Activated CD4-positive, alpha-beta T cell treated with anti-CD3 and anti-CD28 coated beads, Interleukin-10, Interleukin-2, amounts not matched to agents 100 ng/mL and 50 ng/mL, durations not matched to agents 16 hours and 8 hours (primary cell): Measurements from ENCODE around the gene CXorf49.
A peak's percentile ranks its signal among the peaks of the same experiment; 100 is the strongest.

Experiments used
- DNase-seq: peaks from one replicate; pipeline ENCODE4 v3.0.0-alpha.2; 2020

Gene CXorf49

DNA sequence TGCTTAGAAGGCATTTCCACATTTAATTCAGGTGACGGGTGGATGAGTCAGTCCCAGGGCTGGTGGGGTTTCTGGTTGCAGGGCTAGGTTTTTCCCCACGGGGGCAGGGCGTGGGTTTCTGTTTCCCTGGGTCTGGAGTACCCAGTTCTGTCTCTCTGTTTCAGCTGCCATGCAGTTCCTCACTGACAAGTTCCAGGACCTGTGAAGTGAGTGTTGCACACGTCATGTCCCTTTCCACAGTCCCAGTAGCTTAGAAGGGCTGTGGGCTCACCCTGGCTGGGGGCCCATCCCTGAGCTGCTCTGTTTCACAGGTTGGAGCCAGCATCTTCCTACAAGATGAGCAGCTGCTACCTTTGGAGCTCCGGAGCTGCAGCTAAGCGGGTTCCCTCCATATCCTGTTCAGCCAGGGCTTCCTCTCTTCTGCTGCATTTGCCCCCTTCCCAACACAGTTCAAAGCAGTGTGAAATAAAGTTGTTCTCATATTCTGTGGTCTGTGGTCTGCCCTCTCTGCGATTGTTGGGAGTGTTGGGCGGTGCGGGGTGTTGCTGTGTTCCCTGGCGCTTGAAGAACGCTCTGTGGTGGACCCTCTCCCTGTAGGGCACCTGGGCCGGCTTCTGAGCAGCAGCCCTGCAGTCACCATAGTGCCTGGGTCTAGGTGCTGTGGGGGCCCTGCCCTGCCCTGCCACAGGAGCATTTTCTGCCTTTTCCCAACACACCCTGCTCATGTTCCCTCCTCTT, 46.9 kb downstream of the CXorf49 start:
- DNase-seq: peak; percentile 37

DNA sequence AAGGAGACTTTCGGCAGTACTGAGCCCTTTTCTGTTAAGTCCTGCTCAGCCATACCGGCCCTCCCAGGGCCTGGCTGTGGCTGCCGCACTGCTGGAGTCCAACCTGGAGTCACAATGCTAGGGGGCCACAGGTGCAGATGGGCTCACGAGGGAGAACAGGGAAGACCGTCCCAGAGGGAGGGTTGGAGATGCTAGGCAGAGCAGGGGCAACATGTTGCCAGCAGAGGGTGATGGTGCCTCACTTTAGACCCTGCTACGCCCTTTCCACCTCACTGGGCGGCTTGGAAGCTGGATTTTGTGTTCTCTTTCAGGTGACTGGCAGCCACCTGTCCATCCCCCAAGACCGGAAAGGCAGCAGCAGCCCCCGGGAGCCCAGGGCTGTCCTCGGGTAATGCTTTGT, 48.1 kb downstream of the CXorf49 start:
- peak; percentile 29 for DNase-seq

DNA sequence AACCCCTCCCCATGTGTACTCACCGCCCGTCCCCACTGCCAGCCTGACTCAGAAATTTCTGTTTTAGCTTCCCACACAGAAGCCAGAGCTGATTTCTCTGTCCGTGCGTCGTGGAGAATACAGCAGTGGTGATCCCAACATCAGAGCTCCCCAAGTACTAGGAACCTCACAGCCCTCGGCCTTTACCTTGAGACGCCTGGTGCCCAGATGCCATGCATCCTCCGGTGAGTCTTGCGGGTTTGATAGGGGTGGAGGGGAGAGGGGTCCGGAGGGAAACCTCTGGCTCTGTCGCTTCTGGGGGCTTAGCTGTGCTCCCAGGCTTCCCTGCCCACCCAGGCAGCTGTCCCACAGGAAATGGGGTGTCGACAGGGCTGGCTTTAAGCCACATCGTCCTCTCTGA, 48.6 kb downstream of the CXorf49 start:
- DNase-seq: no peak

- no peak for DNase-seq
These were observed 49.9 kb downstream of the CXorf49 start for GRCh38 chrX:71668248-71668595.

DNA sequence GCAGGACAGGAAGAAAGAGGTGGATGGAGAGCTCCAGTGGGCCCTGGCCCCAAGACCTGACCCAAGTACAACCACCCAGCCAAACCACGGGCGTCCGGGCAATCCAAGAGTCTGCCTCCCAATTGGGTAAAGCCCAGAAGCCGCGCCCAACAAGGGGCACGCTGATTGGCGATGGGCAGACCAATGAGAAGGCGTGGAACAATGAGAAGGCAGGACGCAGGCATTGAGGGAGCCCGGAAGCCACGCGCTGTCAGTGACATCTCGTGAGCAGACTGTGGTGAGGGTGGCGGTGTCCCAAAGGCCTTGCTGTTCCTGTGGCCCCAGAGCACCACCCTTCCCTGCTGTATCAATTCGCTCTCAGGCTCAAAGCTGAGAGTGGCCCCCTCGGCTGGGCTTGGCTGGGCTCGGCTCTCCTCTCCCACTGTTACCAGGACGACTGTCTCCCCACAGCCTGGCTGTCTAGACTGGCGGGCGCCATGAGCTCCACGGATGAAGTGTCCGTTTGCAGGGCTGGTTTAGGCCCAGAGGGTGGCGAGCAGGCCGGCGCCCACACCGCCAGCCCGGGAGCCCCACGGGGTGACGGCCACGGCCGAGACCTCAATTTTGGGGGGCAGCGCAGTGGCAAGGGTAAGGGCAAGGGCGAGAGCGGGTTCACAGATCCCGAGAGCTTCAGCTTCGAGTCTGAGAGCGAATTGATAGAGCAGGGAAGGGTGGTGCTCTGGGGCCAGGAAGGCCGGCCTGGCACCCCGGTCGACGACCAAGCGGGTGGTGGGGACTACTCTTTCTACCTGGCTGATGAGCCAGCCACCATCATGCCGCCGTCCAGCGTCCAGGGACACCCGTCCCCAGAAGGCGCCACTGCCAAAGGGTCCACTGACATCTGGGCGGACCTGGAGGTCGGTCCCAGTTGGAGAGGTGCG, 50.5 kb downstream of the CXorf49 start, which contains the start of gene LOC101059915:
Gene LOC101059915 (plus strand): TSS at position 219 of the 920 bp plus-strand sequence.
- no peak for DNase-seq

- DNase-seq: no peak
These were observed 51.6 kb downstream of the CXorf49 start for GRCh38 chrX:71666240-71667223.

- DNase-seq: no peak
These were observed 52.3 kb downstream of the CXorf49 start for GRCh38 chrX:71665747-71666146.

DNA sequence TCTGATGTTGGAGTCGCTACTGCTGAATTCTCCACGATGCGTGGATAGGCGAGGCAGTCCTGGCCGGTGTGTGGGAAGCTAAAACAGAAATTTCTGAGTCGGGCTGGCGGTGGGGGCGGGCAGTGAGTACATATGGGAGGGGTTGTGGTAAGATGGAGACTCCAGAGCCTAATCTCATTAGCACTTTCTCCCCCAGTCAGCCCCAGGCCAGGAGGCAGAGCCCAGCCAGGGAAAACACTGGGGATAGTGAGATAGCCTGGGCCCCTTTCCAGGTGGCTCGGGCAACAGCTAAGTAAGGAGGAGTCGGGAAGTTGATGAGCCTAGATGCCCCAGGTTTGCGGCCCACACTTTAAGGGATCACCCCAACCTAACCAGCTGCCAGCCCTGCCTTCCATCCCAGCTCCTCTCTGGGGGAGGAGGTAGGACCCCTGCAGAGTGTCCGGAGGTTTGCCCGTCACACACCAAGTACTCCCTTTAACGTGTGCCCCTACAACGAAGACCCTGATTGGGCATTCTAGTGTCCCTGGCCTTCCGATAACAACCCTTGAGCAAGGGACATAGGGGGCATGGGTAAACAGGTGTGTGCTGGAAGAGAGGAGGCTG, 53.1 kb downstream of the CXorf49 start:
- DNase-seq: no peak
